ENCODE measurements around the gene AADACL4.

Gene AADACL4

GRCh38 chr1:12715896-12716437 lies 72.1 kb downstream of the AADACL4 start, which contains the start of gene AADACL3:
TSS of gene AADACL3 (plus strand) at chr1:12716110. CDS start at chr1:12716177, 67 bp downstream.
- DNase-seq: no peak
